HFF-Myc (cell line): ENCODE data around the gene LSS.

ENCODE experiments used
- DNase-seq: peaks from one replicate; pipeline ENCODE4 v3.0.0-alpha.2; 2011; ENCODE audit warnings: low read depth; ENCODE audit errors: extremely low read depth
- H3K4me3 ChIP-seq: replicated peaks from 2 replicates; pipeline ENCODE4 v1.5.1; 2011; ENCODE audit warnings: low read depth, mild to moderate bottlenecking, control low read depth, low read length
- CTCF ChIP-seq: IDR thresholded peaks from 2 replicates; pipeline ENCODE4 v1.5.1; 2012; ENCODE audit warnings: mild to moderate bottlenecking, low read depth, low read length, control low read depth; ENCODE audit errors: missing control alignments

The LSS gene

GRCh38 chr21:46151989-46152926, 76.3 kb downstream of the LSS start:
- no peak for TF ChIP-seq CTCF
- no peak for DNase-seq
- no peak overlapping the region for H3K4me3 ChIP-seq

DNA sequence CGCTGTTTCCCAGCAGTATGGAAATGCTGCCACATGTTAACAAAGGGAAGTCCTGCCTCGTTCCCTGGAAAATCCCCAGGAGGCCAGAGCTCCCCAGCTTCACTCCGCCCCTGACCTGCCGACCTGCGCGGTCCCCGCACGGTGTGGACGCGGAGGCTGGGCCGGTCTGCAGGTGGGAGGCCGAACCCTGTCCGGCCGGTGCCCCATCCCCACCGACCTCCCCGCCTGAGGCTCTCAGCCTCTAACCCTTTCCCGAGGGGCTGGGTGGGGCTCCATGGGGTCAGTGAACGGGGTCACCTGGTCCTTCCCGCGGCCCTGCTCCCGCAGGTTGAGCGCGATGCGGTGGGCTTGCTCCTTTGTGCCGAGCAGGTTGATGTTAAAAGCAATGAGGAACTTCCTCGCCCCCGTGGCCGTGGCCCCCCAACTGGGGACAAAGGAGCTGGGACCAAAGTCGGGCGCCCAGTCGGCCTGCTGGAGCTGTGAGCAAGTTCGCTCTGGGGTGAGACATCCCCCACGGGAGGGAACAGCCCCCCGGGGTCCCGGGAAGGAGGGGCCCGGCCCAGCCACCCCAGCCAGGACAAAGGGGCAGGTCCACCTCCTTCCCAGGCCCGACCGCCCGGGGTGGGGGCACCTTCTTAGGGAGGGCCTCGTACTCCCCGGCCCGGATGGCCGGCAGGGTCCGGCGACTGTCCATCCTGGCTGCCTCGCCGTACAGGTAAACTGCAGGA, 77.1 kb downstream of the LSS start:
- no peak for DNase-seq
- no peak overlapping the region for H3K4me3 ChIP-seq

DNA sequence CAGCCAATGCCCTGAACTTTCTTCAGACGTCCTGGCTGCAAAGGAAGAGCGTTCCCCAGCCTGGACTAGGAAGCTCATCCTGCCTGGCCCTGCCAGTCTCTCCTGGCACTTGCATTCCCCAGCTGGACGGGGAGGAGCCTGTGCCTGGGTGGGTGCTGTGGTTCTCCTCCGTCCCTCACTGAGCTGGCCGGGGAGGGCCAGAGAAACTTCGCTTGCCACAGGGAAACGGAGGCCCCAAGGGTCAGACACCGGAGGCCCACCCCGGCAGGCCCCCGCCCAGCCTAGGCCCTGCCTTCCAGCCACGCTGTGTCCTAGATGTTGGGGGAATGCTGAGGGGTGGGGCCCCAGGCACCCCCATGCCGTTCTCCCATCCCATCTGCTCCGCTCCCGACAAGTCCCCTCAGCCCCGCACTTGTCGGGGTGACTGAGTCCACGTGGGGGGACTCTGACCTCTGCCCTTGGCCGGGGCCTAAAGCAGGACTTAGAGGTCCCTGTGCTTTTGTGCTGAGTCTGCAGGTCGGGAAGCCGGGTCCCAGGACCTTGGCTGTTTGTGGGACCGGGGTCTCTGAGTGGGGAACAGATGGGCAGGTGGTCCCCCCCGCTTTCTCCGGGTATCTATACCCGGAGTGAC, 78.0 kb downstream of the LSS start:
- H3K4me3 ChIP-seq = no peak overlapping the region
- no peak for DNase-seq
- no peak for TF ChIP-seq CTCF

More for the DNA sequence above, 77.1 kb downstream of the LSS start:
- TF ChIP-seq CTCF = no peak

GRCh38 chr21:46150073-46150472, 78.5 kb downstream of the LSS start:
- DNase-seq = no peak
- H3K4me3 ChIP-seq = no peak overlapping the region
- TF ChIP-seq CTCF = no peak

DNA sequence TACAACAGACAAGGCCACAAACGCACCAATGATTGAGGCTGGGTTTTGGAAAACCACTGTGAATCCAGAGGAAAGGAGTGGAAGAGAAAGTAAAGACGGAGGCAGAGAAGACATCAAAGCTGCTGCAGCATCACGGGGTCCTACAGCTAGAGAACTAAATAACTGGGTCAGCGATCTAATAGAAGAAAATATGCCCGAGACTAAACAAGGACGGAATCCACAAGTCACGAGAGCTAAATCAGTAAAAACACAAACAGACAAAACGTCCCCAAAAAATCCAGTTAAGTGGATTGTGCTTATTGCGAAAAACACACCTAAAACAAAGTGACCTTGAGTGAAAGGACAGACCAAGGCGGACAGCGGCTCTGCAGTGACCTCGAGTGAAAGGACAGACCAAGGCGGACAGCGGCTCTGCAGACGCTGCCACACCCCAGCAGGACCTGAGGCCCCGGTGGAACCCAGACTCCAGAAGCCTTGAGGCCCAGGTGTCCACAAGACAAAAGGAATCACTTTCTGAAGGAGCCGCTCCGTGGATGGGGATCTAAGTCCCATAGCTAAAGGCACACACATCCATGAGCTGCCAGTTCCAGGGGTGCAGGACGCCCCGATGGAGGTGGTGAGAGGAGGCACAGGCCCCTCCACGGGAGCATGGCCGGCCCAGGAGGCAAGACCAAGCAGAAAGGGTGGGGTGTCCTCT, 79.2 kb downstream of the LSS start:
- DNase-seq = no peak
- H3K4me3 ChIP-seq = no peak overlapping the region
- TF ChIP-seq CTCF = no peak

- DNase-seq = no peak
- no peak for TF ChIP-seq CTCF
- no peak overlapping the region for H3K4me3 ChIP-seq
These were observed 80.5 kb downstream of the LSS start for GRCh38 chr21:46148106-46148505.
